H1 (cell line): ENCODE measurements around the gene S1PR3. TPM values are rescaled to one million over a fixed set of nuclear protein-coding genes. Genes with fewer than 3 reads are reported as not detected.

Experiments
- BRCA1 ChIP-seq: IDR thresholded peaks from 2 replicates; pipeline ENCODE4 v1.6.1; 2012; ENCODE audit warnings: low read depth, low read length, improper control_type of control experiment
- CHD1 ChIP-seq: IDR thresholded peaks from 2 replicates; pipeline ENCODE4 v1.6.1; 2012; ENCODE audit warnings: low read depth, low read length, improper control_type of control experiment
- CHD2 ChIP-seq: IDR thresholded peaks from 2 replicates; pipeline ENCODE4 v1.6.1; 2012; ENCODE audit warnings: low read length, improper control_type of control experiment
- CREB1 ChIP-seq: IDR thresholded peaks from 2 replicates; pipeline ENCODE4 v1.6.1; 2012; ENCODE audit warnings: inconsistent platforms
- EZH2 ChIP-seq: fragments of 200-600 bp; sonication (generic); IDR thresholded peaks from 2 replicates; pipeline ENCODE4 v1.7.1; 2012; ENCODE audit warnings: low read depth, mild to moderate bottlenecking, moderate library complexity, low read length, inconsistent platforms; ENCODE audit not compliant: severe bottlenecking
- MAX ChIP-seq: IDR thresholded peaks from 2 replicates; pipeline ENCODE4 v1.6.1; 2012; ENCODE audit warnings: inconsistent platforms
- POLR2A ChIP-seq, 2 experiments: IDR thresholded peaks; 1 replicate in 1 of 2; 2 replicates in 1 of 2; pipeline ENCODE4 v1.6.1; 2011; ENCODE audit warnings: low read depth in 2 of 2, low read length in 2 of 2, mild to moderate bottlenecking in 2 of 2; ENCODE audit errors: control extremely low read depth in 1 of 2
- SAP30 ChIP-seq: fragments of 300-600 bp; sonication (generic); IDR thresholded peaks from 2 replicates; pipeline ENCODE4 v1.7.1; 2012; ENCODE audit warnings: low read length, moderate library complexity, mild to moderate bottlenecking, inconsistent platforms; ENCODE audit not compliant: insufficient read depth, insufficient replicate concordance
- SRF ChIP-seq: IDR thresholded peaks from 2 replicates; pipeline ENCODE4 v1.6.1; 2011; ENCODE audit warnings: mild to moderate bottlenecking, low read depth, low read length, moderate library complexity
- SUZ12 ChIP-seq: fragments of 200-600 bp; sonication (generic); IDR thresholded peaks from 2 replicates; pipeline ENCODE4 v1.6.1; 2012; ENCODE audit warnings: mild to moderate bottlenecking, inconsistent platforms, low read length, moderate library complexity, mixed read lengths
- TAF7 ChIP-seq: optimal IDR thresholded peaks from 2 replicates; pipeline ENCODE3; 2011; ENCODE audit warnings: low read depth, mild to moderate bottlenecking, inconsistent platforms, low read length, moderate library complexity, borderline replicate concordance
- polyA plus RNA-seq, 7 experiments: library from polyadenylated mRNA; depleted of rRNA in 3 of 7; stranded (reverse) in 5 of 7; unstranded in 2 of 7; fragments of >200 nt in 5 of 7; fragments of 200-250 nt in 2 of 7; gene quantifications; 1 replicate in 5 of 7; 2 replicates in 1 of 7; 4 replicates in 1 of 7; pipeline versions ENCODE4 v1.2.1 to v1.2.3, GENCODE V29; 2011 to 2013; ENCODE audit warnings: missing spikeins in 2 of 7, mixed read lengths in 2 of 7
- total RNA-seq: library from RNA; stranded (reverse); fragmentation: NEBNext Ultra II Directional; extraction: Animal tissue kit (Norgen Biotek cat#: 25700); gene quantifications from 2 replicates; pipeline ENCODE4 v1.2.1, GENCODE V29; 2021
- TF ChIP-seq, protein P1 (sequence below): fragments of 300-600 bp; sonication (generic); IDR thresholded peaks from 2 replicates; pipeline ENCODE4 v1.7.1; 2012; ENCODE audit warnings: low read length, moderate library complexity, mild to moderate bottlenecking, inconsistent platforms; ENCODE audit not compliant: insufficient replicate concordance

The S1PR3 gene
- total and polyA plus RNA-seq, 2 of the 8 experiments (the other 6 are each of a cell fraction or from before 2014, with no cell fraction given), result 3.7 to 6.4 TPM

- TF ChIP-seq, protein P1, sequence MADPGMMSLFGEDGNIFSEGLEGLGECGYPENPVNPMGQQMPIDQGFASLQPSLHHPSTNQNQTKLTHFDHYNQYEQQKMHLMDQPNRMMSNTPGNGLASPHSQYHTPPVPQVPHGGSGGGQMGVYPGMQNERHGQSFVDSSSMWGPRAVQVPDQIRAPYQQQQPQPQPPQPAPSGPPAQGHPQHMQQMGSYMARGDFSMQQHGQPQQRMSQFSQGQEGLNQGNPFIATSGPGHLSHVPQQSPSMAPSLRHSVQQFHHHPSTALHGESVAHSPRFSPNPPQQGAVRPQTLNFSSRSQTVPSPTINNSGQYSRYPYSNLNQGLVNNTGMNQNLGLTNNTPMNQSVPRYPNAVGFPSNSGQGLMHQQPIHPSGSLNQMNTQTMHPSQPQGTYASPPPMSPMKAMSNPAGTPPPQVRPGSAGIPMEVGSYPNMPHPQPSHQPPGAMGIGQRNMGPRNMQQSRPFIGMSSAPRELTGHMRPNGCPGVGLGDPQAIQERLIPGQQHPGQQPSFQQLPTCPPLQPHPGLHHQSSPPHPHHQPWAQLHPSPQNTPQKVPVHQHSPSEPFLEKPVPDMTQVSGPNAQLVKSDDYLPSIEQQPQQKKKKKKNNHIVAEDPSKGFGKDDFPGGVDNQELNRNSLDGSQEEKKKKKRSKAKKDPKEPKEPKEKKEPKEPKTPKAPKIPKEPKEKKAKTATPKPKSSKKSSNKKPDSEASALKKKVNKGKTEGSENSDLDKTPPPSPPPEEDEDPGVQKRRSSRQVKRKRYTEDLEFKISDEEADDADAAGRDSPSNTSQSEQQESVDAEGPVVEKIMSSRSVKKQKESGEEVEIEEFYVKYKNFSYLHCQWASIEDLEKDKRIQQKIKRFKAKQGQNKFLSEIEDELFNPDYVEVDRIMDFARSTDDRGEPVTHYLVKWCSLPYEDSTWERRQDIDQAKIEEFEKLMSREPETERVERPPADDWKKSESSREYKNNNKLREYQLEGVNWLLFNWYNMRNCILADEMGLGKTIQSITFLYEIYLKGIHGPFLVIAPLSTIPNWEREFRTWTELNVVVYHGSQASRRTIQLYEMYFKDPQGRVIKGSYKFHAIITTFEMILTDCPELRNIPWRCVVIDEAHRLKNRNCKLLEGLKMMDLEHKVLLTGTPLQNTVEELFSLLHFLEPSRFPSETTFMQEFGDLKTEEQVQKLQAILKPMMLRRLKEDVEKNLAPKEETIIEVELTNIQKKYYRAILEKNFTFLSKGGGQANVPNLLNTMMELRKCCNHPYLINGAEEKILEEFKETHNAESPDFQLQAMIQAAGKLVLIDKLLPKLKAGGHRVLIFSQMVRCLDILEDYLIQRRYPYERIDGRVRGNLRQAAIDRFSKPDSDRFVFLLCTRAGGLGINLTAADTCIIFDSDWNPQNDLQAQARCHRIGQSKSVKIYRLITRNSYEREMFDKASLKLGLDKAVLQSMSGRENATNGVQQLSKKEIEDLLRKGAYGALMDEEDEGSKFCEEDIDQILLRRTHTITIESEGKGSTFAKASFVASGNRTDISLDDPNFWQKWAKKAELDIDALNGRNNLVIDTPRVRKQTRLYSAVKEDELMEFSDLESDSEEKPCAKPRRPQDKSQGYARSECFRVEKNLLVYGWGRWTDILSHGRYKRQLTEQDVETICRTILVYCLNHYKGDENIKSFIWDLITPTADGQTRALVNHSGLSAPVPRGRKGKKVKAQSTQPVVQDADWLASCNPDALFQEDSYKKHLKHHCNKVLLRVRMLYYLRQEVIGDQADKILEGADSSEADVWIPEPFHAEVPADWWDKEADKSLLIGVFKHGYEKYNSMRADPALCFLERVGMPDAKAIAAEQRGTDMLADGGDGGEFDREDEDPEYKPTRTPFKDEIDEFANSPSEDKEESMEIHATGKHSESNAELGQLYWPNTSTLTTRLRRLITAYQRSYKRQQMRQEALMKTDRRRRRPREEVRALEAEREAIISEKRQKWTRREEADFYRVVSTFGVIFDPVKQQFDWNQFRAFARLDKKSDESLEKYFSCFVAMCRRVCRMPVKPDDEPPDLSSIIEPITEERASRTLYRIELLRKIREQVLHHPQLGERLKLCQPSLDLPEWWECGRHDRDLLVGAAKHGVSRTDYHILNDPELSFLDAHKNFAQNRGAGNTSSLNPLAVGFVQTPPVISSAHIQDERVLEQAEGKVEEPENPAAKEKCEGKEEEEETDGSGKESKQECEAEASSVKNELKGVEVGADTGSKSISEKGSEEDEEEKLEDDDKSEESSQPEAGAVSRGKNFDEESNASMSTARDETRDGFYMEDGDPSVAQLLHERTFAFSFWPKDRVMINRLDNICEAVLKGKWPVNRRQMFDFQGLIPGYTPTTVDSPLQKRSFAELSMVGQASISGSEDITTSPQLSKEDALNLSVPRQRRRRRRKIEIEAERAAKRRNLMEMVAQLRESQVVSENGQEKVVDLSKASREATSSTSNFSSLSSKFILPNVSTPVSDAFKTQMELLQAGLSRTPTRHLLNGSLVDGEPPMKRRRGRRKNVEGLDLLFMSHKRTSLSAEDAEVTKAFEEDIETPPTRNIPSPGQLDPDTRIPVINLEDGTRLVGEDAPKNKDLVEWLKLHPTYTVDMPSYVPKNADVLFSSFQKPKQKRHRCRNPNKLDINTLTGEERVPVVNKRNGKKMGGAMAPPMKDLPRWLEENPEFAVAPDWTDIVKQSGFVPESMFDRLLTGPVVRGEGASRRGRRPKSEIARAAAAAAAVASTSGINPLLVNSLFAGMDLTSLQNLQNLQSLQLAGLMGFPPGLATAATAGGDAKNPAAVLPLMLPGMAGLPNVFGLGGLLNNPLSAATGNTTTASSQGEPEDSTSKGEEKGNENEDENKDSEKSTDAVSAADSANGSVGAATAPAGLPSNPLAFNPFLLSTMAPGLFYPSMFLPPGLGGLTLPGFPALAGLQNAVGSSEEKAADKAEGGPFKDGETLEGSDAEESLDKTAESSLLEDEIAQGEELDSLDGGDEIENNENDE, result no peak
- no peak for TF ChIP-seq TAF7
- TF ChIP-seq MAX, result no peak
- no peak for TF ChIP-seq SUZ12
- TF ChIP-seq POLR2A (IDR thresholded peaks at IDR 0.05; ENCODE audit: control extremely low read depth in 1 of 2, low read depth in 2 of 2, low read length in 2 of 2), result no peak
- no peak for TF ChIP-seq SRF
- TF ChIP-seq CREB1, result no peak
- no peak for TF ChIP-seq CHD2
- TF ChIP-seq EZH2, result no peak
- TF ChIP-seq CHD1, result no peak
- no peak for TF ChIP-seq SAP30
- TF ChIP-seq BRCA1, result no peak
Observed at GRCh38 chr9:89042984-89043383, 51.7 kb downstream of the S1PR3 start (continued).
